Middle frontal gyrus (tissue), 1 donor: ENCODE results near the gene PTPRM.

Source experiments
- DNase-seq: peaks from one replicate; pipeline ENCODE4 v3.0.0-alpha.2; 2015; ENCODE audit warnings: low spot score; ENCODE audit errors: extremely low spot score

Gene PTPRM

DNA sequence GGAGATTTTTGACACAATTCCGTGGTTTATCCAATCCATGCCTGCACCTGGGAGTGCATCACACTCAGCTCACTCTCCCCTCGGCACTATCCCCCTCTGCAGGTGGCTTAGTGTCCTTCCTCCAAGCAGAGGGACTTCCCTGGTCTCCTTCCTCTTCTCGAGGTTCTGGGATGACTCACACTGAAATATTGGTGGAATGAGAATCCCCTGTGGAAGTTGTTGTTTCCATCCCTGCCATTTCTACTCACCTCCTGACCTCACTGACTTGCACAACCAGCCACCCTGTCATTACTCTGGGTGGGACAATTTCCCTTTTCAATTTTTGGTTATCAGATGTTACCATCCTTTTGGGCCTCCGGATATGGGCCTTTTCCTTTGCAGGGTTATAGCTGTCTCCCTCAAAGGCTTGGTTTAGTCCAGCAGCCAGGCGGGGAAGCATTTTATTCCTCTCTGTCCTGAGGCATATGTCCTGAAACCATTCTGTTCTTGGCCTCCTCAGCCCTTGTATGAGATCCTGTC is 59.9 kb downstream of the PTPRM start:
- no peak for DNase-seq

DNA sequence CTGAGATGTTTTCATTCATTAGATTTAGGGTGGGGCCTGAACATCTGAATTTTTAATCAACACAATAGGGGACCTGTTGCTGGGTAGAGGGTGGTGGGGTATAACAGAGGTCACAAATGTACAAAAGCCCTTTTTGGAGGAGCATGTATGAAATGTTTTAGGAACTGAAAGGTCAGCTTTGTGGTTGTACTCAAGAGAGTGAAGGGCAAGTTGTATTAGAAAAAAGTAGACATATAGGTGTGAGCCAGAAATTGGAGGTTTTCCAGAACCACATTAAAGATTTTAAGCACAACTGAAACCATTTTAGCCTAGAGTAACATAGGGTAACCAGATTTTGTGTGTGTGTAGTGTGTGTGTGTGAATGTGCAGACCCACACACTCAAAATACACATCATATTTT is 62.3 kb downstream of the PTPRM start:
- DNase-seq = no peak

DNA sequence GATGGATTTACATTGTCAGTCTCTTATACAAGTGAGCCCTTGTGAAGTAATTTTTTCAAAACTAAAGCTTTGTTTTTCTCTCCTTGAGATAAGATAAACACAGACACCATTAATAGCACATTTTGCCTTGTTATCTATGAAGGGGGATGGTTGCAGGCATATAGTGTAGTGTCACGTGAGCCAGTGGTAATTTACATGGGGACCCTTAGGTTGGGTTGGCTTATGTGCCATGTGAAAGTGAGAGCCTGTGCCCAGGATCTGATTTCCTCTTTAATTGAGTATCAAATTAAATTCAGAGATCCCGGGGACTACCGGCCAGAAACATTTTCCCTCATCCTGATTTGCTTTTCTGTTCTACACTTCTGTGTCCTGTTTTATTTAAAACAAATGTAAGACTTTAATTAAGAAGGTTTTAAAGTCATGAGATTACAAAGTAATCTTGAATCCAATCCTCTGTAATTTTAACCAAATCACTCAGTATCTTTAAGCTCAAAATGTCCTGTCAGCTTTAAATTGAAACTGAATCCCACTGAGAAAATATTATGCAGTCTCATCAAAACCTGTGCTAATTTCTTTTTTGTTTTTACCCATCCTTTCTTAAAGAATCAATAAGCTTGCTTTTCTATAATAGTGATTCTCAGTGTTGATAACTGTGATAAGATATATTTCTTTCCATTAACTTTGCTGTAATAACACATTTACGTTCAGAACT is 63.8 kb downstream of the PTPRM start:
- DNase-seq = no peak

DNA sequence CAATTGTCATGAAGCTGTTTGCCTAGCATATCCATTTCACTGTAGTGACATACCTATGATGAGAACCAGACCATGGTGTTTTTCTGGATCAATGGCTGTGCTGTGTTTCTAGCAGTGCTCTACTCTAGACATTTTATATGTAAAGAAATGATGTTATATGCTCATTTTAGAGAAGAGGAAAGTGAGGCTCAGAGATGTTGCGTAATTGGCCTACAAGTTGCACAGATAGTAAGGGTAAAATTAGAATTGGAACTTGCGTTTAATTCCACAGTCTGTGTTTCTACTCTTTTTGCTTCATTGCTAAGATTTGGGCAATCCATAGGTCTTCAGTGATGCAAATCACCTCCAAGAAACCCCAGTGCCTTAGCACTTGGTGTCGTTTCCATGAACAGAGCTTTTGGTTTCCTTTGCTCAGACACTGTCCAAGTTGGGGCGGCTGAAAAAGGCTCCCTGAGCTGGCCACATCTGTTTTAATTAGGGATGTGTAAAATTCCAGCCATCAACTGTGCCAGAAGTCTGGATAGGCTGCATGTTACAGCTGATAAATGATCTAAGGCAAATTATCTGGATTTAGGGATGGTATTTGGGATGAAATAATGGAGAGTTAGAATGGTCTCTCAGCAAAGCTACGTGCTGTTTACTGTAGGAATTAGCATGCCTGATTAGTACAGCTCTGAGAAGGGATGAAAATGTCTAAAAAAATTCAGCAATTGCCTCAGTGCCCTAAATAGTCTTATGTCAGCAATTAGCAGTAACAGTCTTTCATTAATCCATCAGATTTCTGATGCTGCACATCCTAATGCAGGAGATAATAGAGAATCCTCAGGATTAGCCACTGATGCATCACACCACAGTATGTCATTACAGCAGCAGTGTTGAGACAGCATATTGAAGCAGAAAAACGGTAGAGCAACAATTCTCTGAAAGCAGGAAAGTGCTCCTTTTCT is 65.3 kb downstream of the PTPRM start:
- DNase-seq = no peak

GRCh38 chr18:7633171-7633570 is 66.1 kb downstream of the PTPRM start:
- no peak for DNase-seq

- no peak for DNase-seq
Measured at GRCh38 chr18:7635948-7636347, 68.8 kb downstream of the PTPRM start.

- DNase-seq = no peak
Measured at GRCh38 chr18:7637269-7637668, 70.2 kb downstream of the PTPRM start.

DNA sequence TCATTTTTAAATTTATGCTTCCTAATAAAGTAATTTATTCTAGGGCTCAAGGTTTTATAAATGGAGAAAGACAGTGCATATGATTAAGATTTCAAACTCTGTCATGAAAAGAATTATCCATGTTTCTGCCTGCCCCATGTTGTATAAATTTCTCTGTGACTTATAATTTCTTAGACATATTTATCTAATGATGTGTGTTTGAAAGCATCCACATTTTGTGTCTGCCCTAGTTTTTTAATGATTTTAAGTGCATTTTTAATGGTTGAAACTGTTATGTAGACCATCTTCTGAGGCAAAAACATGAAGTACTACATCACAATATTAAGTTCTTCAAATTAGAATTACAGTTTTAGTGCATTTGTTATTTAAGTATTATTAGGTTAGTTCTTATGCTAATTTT is 71.2 kb downstream of the PTPRM start:
- DNase-seq = no peak

DNA sequence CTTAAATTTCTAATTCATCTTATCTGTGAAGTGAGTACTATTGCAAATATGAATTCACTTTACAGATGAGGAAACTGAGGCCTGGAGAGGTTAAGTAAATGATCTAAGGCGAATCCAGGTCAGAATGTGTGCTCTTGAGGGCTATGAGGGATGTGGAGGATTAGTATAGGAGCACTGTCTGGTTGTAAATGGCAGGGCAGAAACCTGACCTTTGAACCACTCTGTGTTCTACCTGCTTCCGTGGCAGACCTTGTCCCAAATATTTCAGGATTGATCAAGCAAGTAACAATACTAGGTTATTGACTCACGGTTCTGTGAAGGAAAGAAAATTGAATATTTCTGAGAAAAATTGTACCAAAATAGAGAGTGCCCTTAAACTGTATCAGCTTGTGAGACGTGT is 74.7 kb downstream of the PTPRM start:
- DNase-seq = no peak

- DNase-seq = no peak
Measured at GRCh38 chr18:7642331-7642890, 75.3 kb downstream of the PTPRM start.

- DNase-seq = no peak
Measured at GRCh38 chr18:7645756-7646155, 78.6 kb downstream of the PTPRM start.

DNA sequence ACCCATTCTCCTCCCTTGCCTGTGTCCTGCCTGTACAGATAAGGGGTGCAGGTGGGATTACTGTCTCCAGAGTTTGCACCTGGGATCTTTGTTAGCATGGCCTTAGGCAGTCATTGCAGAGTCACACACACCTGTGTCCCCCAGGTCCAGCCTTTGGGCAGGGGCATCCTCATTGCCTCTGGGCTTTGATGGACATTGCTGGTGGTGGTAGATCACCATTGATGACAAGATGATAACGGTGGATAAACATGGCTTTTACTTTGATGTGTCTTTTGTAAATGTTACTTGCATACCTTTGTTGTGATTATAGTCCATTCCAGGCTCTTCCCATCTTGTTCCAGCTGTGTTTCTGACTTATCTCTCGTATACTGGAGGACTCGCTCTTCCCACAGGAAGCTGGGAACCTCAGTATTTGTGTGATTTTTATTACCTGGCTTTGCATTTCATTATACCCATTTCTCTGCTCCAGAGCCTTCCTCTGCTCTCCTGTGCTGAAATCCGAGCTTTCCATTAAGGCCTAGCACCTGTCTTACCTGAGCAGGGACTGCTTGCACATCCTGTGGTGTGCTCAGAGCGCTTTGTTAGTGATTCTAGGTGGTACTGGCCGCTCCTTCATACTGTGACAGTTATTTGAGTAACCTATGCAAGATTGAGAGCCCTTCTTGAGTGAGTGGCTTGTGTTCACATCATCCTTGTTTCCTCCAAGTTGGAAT is 79.2 kb downstream of the PTPRM start:
- DNase-seq = no peak

- no peak for DNase-seq
Measured at GRCh38 chr18:7647500-7647899, 80.4 kb downstream of the PTPRM start.

DNA sequence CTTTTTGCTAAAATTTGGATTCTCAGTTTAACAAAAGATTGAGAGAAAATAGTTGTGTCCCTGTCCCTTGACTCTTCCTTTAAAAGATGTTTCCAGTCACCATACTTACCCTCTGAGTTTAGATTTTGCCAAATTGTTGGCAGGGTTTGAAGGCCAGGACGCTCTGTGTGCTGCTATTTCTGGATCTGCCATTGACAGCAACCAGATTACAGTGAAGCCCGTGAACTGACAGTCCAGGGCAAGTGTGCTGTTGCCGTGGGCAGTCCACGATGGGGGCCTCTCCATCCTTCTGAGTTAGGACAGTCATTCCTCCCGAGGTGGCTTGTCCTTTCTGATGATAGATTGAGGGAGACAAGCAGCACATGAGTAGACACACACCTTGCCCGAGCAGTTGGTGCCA is 89.9 kb downstream of the PTPRM start:
- DNase-seq = no peak

DNA sequence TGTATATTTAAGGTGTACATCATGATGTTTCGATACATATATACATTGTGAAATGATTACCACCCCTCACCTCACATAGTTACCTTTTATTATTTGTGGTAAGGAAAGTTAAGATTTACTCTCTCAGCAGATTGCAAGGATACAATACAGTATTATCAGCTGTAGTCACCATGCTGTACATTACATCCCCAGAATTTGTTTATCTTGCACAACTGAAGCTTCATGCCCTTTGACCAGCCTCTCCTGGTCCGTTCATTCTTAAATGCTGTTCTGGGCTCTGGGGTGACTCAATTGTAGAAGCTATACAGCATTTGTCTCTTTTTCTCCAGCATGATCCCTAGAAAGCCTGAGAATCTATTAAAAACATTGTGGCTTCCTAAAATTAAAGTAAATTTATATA is 90.8 kb downstream of the PTPRM start:
- no peak for DNase-seq

GRCh38 chr18:7658701-7659100 is 91.6 kb downstream of the PTPRM start:
- DNase-seq = no peak

GRCh38 chr18:7661207-7661606 is 94.1 kb downstream of the PTPRM start:
- DNase-seq = no peak

DNA sequence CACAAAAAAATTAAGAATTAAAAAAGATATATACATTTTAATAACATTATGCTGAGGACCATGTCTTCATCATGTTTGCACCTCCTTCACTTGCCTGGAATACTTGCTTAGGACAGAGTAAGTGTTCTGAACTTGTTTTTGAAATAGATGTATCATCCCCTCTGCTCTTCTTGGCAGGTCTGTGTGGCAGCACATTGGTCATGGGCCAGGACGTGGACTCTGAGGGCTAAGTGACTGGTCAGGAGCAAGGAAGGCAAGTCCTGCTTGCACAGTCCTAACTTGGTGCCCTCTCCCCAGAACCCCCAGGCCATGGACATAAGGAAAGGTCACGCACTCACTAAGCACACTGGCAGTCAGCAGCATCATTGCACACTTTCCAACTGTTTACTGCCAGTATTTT is 95.8 kb downstream of the PTPRM start:
- DNase-seq = no peak

GRCh38 chr18:7663366-7664312 is 96.5 kb downstream of the PTPRM start:
- DNase-seq = no peak

GRCh38 chr18:7666195-7666776 is 99.2 kb downstream of the PTPRM start:
- no peak for DNase-seq
